Activated CD4-positive, alpha-beta T cell treated with anti-CD3 and anti-CD28 coated beads, Interleukin-2, amount 10 ng/mL, durations not matched to agents 24 days and 14 days (primary cell): ENCODE data around the gene BTNL9. TPM values are rescaled to one million over a fixed set of nuclear protein-coding genes. Genes with fewer than 3 reads are reported as not detected.

Source experiments
- DNase-seq: peaks from one replicate; pipeline ENCODE4 v3.0.0; 2022
- H3K27ac Mint-ChIP-seq: one replicate; pipeline ENCODE4 v1.8.0; 2022; ENCODE audit warnings: mild to moderate bottlenecking, mixed read lengths
- H3K27me3 Mint-ChIP-seq: one replicate; pipeline ENCODE4 v1.8.0; 2022; ENCODE audit warnings: mixed read lengths
- H3K36me3 Mint-ChIP-seq: one replicate; pipeline ENCODE4 v1.8.0; 2022; ENCODE audit warnings: low read depth, mild to moderate bottlenecking, mixed read lengths
- H3K4me1 Mint-ChIP-seq: one replicate; pipeline ENCODE4 v1.8.0; 2021; ENCODE audit warnings: mixed read lengths
- H3K4me3 Mint-ChIP-seq: one replicate; pipeline ENCODE4 v1.8.0; 2022; ENCODE audit warnings: mild to moderate bottlenecking, moderate library complexity, mixed read lengths
- H3K9me3 Mint-ChIP-seq: one replicate; pipeline ENCODE4 v1.8.0; 2021; ENCODE audit warnings: mixed read lengths
- intact Hi-C: fragments of 100-400 bp; cut with micrococcal nuclease; formaldehyde crosslinking; loops from one replicate; pipeline ENCODE4 v1.15.1; 2023
- total RNA-seq: library from RNA; stranded (reverse); gene quantifications from 2 replicates; pipeline ENCODE4 v1.2.3, GENCODE V29; 2022

BTNL9 gene
- total RNA-seq, 1 donor from 2014 or later: 0.23 TPM

- intact Hi-C loops: no loop called here
- peaks cover 2% of the 10 kb centered on the region for H3K36me3 Mint-ChIP-seq
- peaks cover 3% of the 10 kb centered on the region for H3K4me1 Mint-ChIP-seq
- H3K27me3 Mint-ChIP-seq: peaks cover 27% of the 10 kb centered on the region
- H3K9me3 Mint-ChIP-seq: peaks cover 4% of the 10 kb centered on the region
- no peak overlapping the region for H3K4me3 Mint-ChIP-seq
- no peak for DNase-seq
- no peak overlapping the region for H3K27ac Mint-ChIP-seq
Observed at GRCh38 chr5:181047288-181047687, 7.2 kb downstream of the BTNL9 start.

- Mint-ChIP-seq H3K27ac (no peak overlapping the region), H3K36me3 (peaks cover 2% of the 10 kb centered on the region), H3K9me3 (peaks cover 5% of the 10 kb centered on the region), H3K4me1 (peaks cover 4% of the 10 kb centered on the region), H3K27me3 (peaks cover 30% of the 10 kb centered on the region), H3K4me3 (no peak overlapping the region)
- intact Hi-C loops: no loop called here
- DNase-seq: no peak
Observed at GRCh38 chr5:181047921-181048320, 7.9 kb downstream of the BTNL9 start.

GRCh38 chr5:181050016-181050415 is 9.9 kb downstream of the BTNL9 start:
- peaks cover 43% of the 10 kb centered on the region for H3K27me3 Mint-ChIP-seq
- intact Hi-C loops: loop anchor here (5.0 kb wide), 2 partner anchors 117 to 268 kb away; no protein-coding TSS in a partner anchor

GRCh38 chr5:181051841-181052671 is 12.0 kb downstream of the BTNL9 start:
- Mint-ChIP-seq H3K36me3 (peaks cover 2% of the 10 kb centered on the region), H3K9me3 (peaks cover 5% of the 10 kb centered on the region), H3K4me1 (peaks cover 11% of the 10 kb centered on the region), H3K27me3 (peaks cover 60% of the 10 kb centered on the region), H3K4me3 (peak overlapping the region; percentile 67), H3K27ac (peak overlapping the region; percentile 22)
- intact Hi-C loops: loop anchor here (5.0 kb wide), 2 partner anchors 115 to 270 kb away; no protein-coding TSS in a partner anchor
- no peak for DNase-seq

More at GRCh38 chr5:181050016-181050415, 9.9 kb downstream of the BTNL9 start:
- peaks cover 5% of the 10 kb centered on the region for H3K9me3 Mint-ChIP-seq
- no peak overlapping the region for H3K4me3 Mint-ChIP-seq
- H3K4me1 Mint-ChIP-seq: peaks cover 11% of the 10 kb centered on the region
- H3K27ac Mint-ChIP-seq: no peak overlapping the region
- peaks cover 2% of the 10 kb centered on the region for H3K36me3 Mint-ChIP-seq
- no peak for DNase-seq

GRCh38 chr5:181052672-181053487 is 12.8 kb downstream of the BTNL9 start:
- DNase-seq: peak; percentile 66
- Mint-ChIP-seq H3K27me3 (peaks cover 66% of the 10 kb centered on the region), H3K36me3 (peaks cover 2% of the 10 kb centered on the region), H3K27ac (no peak overlapping the region), H3K4me1 (peaks cover 11% of the 10 kb centered on the region), H3K9me3 (peaks cover 5% of the 10 kb centered on the region), H3K4me3 (peak overlapping the region; percentile 75)
- intact Hi-C loops: loop anchor here (5.0 kb wide), 2 partner anchors 114 to 271 kb away; no protein-coding TSS in a partner anchor

GRCh38 chr5:181053488-181054121 is 13.5 kb downstream of the BTNL9 start:
- peaks cover 2% of the 10 kb centered on the region for H3K36me3 Mint-ChIP-seq
- no peak overlapping the region for H3K27ac Mint-ChIP-seq
- intact Hi-C loops: loop anchor here (5.0 kb wide), 2 partner anchors 114 to 271 kb away; no protein-coding TSS in a partner anchor

GRCh38 chr5:181054138-181054537 is 14.1 kb downstream of the BTNL9 start:
- Mint-ChIP-seq H3K9me3 (peaks cover 5% of the 10 kb centered on the region), H3K36me3 (peaks cover 2% of the 10 kb centered on the region), H3K4me3 (peak overlapping the region; percentile 44), H3K27me3 (peaks cover 77% of the 10 kb centered on the region), H3K27ac (no peak overlapping the region), H3K4me1 (peaks cover 11% of the 10 kb centered on the region)
- intact Hi-C loops: loop anchor here (5.0 kb wide), 2 partner anchors 113 to 272 kb away; no protein-coding TSS in a partner anchor
- no peak for DNase-seq

More at GRCh38 chr5:181053488-181054121, 13.5 kb downstream of the BTNL9 start:
- Mint-ChIP-seq H3K4me1 (peaks cover 11% of the 10 kb centered on the region), H3K9me3 (peaks cover 5% of the 10 kb centered on the region), H3K4me3 (peak overlapping the region; percentile 75), H3K27me3 (peaks cover 73% of the 10 kb centered on the region)
- peak; percentile 62 for DNase-seq

GRCh38 chr5:181054871-181055459 is 14.9 kb downstream of the BTNL9 start:
- peaks cover 2% of the 10 kb centered on the region for H3K36me3 Mint-ChIP-seq
- no peak overlapping the region for H3K4me3 Mint-ChIP-seq
- intact Hi-C loops: loop anchor here (5.0 kb wide), 2 partner anchors 112 to 273 kb away; no protein-coding TSS in a partner anchor
- H3K27ac Mint-ChIP-seq: no peak overlapping the region
- peaks cover 78% of the 10 kb centered on the region for H3K27me3 Mint-ChIP-seq
- peaks cover 5% of the 10 kb centered on the region for H3K9me3 Mint-ChIP-seq
- peaks cover 11% of the 10 kb centered on the region for H3K4me1 Mint-ChIP-seq
- no peak for DNase-seq

GRCh38 chr5:181056431-181056830 is 16.4 kb downstream of the BTNL9 start:
- Mint-ChIP-seq H3K4me3 (no peak overlapping the region), H3K27ac (no peak overlapping the region), H3K9me3 (peaks cover 5% of the 10 kb centered on the region), H3K27me3 (peaks cover 80% of the 10 kb centered on the region), H3K4me1 (peaks cover 11% of the 10 kb centered on the region), H3K36me3 (peaks cover 2% of the 10 kb centered on the region)
- intact Hi-C loops: no loop called here
- DNase-seq: no peak

GRCh38 chr5:181058321-181058720 is 18.3 kb downstream of the BTNL9 start:
- Mint-ChIP-seq H3K27me3 (peaks cover 82% of the 10 kb centered on the region), H3K4me3 (no peak overlapping the region), H3K4me1 (peaks cover 6% of the 10 kb centered on the region), H3K36me3 (no peaks in the 10 kb centered on the region), H3K9me3 (no peaks in the 10 kb centered on the region), H3K27ac (no peak overlapping the region)
- intact Hi-C loops: no loop called here
- DNase-seq: no peak

GRCh38 chr5:181058786-181059296 is 18.8 kb downstream of the BTNL9 start:
- intact Hi-C loops: no loop called here

GRCh38 chr5:181059297-181060230 is 19.5 kb downstream of the BTNL9 start:
- no peaks in the 10 kb centered on the region for H3K36me3 Mint-ChIP-seq
- intact Hi-C loops: no loop called here
- H3K4me1 Mint-ChIP-seq: no peaks in the 10 kb centered on the region

More at GRCh38 chr5:181058786-181059296, 18.8 kb downstream of the BTNL9 start:
- Mint-ChIP-seq H3K4me3 (no peak overlapping the region), H3K36me3 (no peaks in the 10 kb centered on the region), H3K27ac (no peak overlapping the region), H3K4me1 (peaks cover 2% of the 10 kb centered on the region), H3K27me3 (peaks cover 79% of the 10 kb centered on the region), H3K9me3 (no peaks in the 10 kb centered on the region)
- no peak for DNase-seq

More at GRCh38 chr5:181059297-181060230, 19.5 kb downstream of the BTNL9 start:
- Mint-ChIP-seq H3K27ac (no peak overlapping the region), H3K4me3 (no peak overlapping the region), H3K27me3 (peaks cover 72% of the 10 kb centered on the region), H3K9me3 (no peaks in the 10 kb centered on the region)
- DNase-seq: no peak
